MG63 (cell line): ENCODE data around the gene GSKIP. TPM values are rescaled to one million over a fixed set of nuclear protein-coding genes. Genes with fewer than 3 reads are reported as not detected.

Experiments used
- DNase-seq: peaks from one replicate; pipeline ENCODE4 v3.0.0-alpha.2; 2020
- H3K27me3 ChIP-seq: fragments of 250-450 bp; sonication (Bioruptor Pico); 2 replicates; pipeline ENCODE4 v1.5.1; 2020; ENCODE audit warnings: mild to moderate bottlenecking, moderate library complexity
- H3K36me3 ChIP-seq: fragments of 250-450 bp; sonication (Bioruptor Pico); 2 replicates; pipeline ENCODE4 v1.5.1; 2020; ENCODE audit warnings: mild to moderate bottlenecking, moderate library complexity
- H3K4me3 ChIP-seq: fragments of 250-450 bp; sonication (Bioruptor Pico); 2 replicates; pipeline ENCODE4 v1.5.1; 2020; ENCODE audit warnings: mild to moderate bottlenecking, moderate library complexity
- H3K9me3 ChIP-seq: fragments of 250-450 bp; sonication (Bioruptor Pico); 2 replicates; pipeline ENCODE4 v1.5.1; 2020; ENCODE audit warnings: mild to moderate bottlenecking, moderate library complexity
- total RNA-seq: library from RNA; depleted of rRNA; stranded (reverse); fragments of >200 nt; shearing (Covaris generic); gene quantifications from 2 replicates; pipeline ENCODE4 v1.2.3, GENCODE V29; 2014; ENCODE audit warnings: low replicate concordance

Gene GSKIP
- total RNA-seq, 1 experiment from 2014 or later, result 23.1 TPM

- no peak for DNase-seq
- Histone ChIP-seq H3K9me3 (no peaks in the 10 kb centered on the region), H3K27me3 (no peaks in the 10 kb centered on the region), H3K36me3 (no peaks in the 10 kb centered on the region), H3K4me3 (no peak overlapping the region)
Observed at GRCh38 chr14:96399405-96399804, 36.1 kb downstream of the GSKIP start.

GRCh38 chr14:96400495-96400894 lies 37.2 kb downstream of the GSKIP start:
- no peak for DNase-seq

DNA sequence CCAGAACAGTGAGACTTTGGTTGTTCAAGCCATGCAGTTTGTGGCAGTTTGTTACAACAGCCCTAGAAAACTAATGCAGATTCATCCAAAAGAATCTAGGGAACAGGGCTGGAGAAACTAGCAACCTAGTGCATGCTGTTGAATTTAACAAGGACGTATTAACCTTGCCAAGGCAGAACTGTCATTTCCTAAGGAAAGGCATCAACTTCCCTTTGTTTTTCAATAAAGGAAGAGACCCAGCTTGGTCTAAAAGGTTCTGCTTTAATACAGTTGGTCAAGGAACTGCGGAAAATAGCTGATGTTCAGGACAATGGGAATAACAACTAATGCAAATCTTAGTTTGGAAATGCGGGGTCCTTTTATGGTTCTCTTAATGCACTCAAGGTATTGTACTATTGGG lies 40.1 kb downstream of the GSKIP start:
- Histone ChIP-seq H3K4me3 (no peak overlapping the region), H3K36me3 (no peaks in the 10 kb centered on the region), H3K27me3 (no peaks in the 10 kb centered on the region), H3K9me3 (no peaks in the 10 kb centered on the region)
- DNase-seq, result no peak

More at GRCh38 chr14:96400495-96400894, 37.2 kb downstream of the GSKIP start:
- no peaks in the 10 kb centered on the region for H3K9me3 ChIP-seq
- no peaks in the 10 kb centered on the region for H3K27me3 ChIP-seq
- no peak overlapping the region for H3K4me3 ChIP-seq
- no peaks in the 10 kb centered on the region for H3K36me3 ChIP-seq

- no peaks in the 10 kb centered on the region for H3K9me3 ChIP-seq
- no peaks in the 10 kb centered on the region for H3K27me3 ChIP-seq
- no peak for DNase-seq
- no peaks in the 10 kb centered on the region for H3K36me3 ChIP-seq
- no peak overlapping the region for H3K4me3 ChIP-seq
Observed at GRCh38 chr14:96405677-96406076, 42.4 kb downstream of the GSKIP start.

DNA sequence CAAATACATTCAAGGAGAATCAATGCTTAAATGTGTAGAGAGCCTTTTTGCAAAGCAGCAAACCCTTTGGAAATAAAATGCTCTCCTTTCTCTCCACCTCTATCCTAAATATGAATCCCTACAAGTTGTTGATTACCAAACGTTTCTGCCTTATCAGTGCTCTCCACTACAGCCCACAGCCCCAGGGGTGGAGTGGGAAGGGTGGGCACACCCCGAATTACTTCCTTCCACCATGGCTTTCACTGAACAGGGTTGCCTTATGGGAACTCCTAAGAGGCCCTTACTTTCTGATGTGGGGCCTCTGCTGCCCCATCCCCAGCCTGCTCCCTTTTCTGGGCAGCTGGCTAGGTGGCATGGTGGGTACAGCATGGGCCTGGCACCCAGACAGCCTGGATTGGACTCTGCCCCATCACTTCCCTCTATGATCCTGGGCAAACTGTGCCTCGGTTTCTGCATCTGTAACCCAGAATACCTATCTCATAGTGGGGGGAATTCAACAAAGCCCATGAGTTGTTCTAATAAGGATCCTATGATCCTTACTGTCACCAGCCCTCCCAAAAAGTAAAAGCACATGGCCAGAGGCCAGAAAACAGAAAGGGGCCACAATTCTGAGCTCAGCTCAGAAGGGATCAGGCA lies 44.7 kb downstream of the GSKIP start:
- Histone ChIP-seq H3K36me3 (no peaks in the 10 kb centered on the region), H3K4me3 (no peak overlapping the region), H3K9me3 (no peaks in the 10 kb centered on the region), H3K27me3 (no peaks in the 10 kb centered on the region)
- no peak for DNase-seq

GRCh38 chr14:96408608-96409007 lies 45.3 kb downstream of the GSKIP start:
- Histone ChIP-seq H3K27me3 (no peaks in the 10 kb centered on the region), H3K4me3 (no peak overlapping the region), H3K9me3 (no peaks in the 10 kb centered on the region), H3K36me3 (no peaks in the 10 kb centered on the region)
- no peak for DNase-seq

DNA sequence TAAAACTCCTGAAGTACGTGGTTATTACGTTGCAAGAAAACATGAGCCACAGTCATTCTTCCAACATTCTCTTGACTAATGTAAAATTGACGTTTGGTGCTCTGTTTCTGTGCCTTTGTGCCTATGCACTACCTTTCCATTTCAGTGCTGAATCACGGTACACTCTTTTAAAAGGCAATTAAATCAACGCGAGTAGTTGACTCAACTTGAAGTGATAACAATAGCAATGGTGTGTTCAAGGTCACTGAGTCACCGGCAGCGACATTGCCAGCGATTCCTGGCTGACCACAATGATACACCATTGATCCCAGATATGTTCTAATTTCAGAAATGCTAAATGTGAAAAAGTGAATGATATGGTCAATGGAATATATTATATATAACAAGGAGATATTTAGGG lies 46.4 kb downstream of the GSKIP start:
- peak; percentile 5 for DNase-seq
- H3K4me3 ChIP-seq, result no peak overlapping the region

DNA sequence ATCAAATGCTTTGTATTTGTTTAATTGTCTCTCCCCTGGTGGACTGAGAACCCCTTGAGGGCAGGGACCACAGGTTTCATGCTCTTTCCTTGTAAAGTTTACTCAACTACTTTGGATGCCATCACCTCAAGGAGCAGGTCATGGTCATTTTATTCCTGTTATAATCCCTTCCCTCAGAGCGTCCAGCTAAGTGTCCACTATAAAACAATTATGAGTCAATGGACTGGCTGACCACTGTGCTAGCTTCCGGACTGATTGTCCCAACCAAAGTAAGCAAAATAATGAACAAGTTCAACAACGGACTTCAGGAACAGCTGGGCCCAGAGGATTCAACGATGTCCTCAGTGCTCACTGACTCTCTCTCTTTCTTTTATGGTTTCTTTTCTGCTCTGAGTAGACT lies 46.8 kb downstream of the GSKIP start:
- no peaks in the 10 kb centered on the region for H3K27me3 ChIP-seq
- H3K4me3 ChIP-seq, result no peak overlapping the region
- DNase-seq, result no peak
- no peaks in the 10 kb centered on the region for H3K9me3 ChIP-seq
- H3K36me3 ChIP-seq, result no peaks in the 10 kb centered on the region

More for the DNA sequence above, 46.4 kb downstream of the GSKIP start:
- H3K27me3 ChIP-seq, result no peaks in the 10 kb centered on the region
- H3K36me3 ChIP-seq, result no peaks in the 10 kb centered on the region
- H3K9me3 ChIP-seq, result no peaks in the 10 kb centered on the region

DNA sequence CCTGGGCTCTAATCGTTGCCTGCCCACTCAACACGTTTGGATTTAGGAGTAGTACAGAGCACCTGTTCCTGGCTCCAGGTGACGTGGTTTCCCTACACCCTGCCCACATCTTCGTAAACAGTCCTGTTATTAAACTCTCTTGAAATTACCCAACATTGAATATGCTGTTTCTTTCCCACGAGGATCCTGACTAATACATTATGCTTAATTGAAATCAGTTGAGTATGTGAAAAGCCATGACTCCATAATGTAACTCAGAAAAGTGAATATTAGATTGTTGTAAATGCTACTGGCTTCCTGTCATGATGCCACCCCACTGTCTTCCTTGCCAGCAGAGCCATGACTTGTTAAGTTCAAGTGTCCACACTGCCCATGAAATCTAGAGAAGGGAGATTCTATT lies 50.2 kb downstream of the GSKIP start:
- no peaks in the 10 kb centered on the region for H3K9me3 ChIP-seq
- DNase-seq, result no peak
- no peak overlapping the region for H3K4me3 ChIP-seq
- H3K27me3 ChIP-seq, result no peaks in the 10 kb centered on the region
- no peaks in the 10 kb centered on the region for H3K36me3 ChIP-seq

- DNase-seq, result no peak
- Histone ChIP-seq H3K27me3 (no peaks in the 10 kb centered on the region), H3K9me3 (no peaks in the 10 kb centered on the region), H3K4me3 (no peak overlapping the region), H3K36me3 (no peaks in the 10 kb centered on the region)
Observed at GRCh38 chr14:96415559-96415958, 52.2 kb downstream of the GSKIP start.

- Histone ChIP-seq H3K9me3 (no peaks in the 10 kb centered on the region), H3K27me3 (no peaks in the 10 kb centered on the region), H3K36me3 (no peaks in the 10 kb centered on the region), H3K4me3 (no peak overlapping the region)
- no peak for DNase-seq
Observed at GRCh38 chr14:96416292-96416691, 53.0 kb downstream of the GSKIP start.

DNA sequence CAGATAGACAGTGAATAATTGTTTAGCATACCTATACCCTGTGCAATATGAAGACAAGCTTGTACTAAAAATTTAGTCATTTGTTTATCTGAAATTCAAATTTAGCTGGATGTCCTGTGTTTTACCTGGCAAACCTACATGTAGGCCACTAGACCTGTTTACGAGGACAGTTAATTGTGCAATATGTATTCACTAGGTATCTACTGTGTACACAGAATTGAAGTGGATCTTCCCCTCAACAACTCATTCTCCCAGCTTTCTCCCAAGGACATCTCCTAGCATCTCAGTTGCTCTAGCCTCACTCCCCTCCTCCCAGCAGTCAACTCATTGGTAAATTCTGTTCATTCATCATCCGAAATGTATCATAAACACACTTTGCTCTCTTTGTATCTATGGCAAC lies 53.9 kb downstream of the GSKIP start:
- no peak for DNase-seq
- H3K36me3 ChIP-seq, result no peaks in the 10 kb centered on the region
- no peaks in the 10 kb centered on the region for H3K9me3 ChIP-seq
- no peak overlapping the region for H3K4me3 ChIP-seq
- no peaks in the 10 kb centered on the region for H3K27me3 ChIP-seq

GRCh38 chr14:96418075-96418474 lies 54.7 kb downstream of the GSKIP start:
- no peak for DNase-seq
- Histone ChIP-seq H3K36me3 (no peaks in the 10 kb centered on the region), H3K27me3 (no peaks in the 10 kb centered on the region), H3K9me3 (no peaks in the 10 kb centered on the region), H3K4me3 (no peak overlapping the region)

DNA sequence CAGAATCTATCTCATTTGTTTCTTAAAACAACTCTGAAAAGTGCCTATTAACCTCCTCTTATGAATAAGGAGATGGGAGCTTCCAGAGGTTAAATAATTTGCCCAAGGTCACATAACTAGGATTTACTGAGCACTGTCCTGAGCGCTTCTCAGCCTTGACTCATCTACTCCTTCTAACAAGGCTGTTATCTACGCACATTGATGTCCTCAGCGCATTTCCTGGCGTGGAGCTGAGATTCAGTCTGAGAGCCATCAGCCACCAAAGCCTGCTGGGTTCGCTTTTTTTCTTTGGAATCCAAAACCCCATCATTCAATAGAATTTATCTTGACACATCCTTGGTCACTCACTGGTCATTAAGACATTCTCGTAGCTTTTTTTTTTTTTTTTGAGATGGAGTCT lies 57.9 kb downstream of the GSKIP start:
- Histone ChIP-seq H3K27me3 (no peaks in the 10 kb centered on the region), H3K4me3 (no peak overlapping the region), H3K36me3 (no peaks in the 10 kb centered on the region), H3K9me3 (no peaks in the 10 kb centered on the region)
- DNase-seq, result no peak

DNA sequence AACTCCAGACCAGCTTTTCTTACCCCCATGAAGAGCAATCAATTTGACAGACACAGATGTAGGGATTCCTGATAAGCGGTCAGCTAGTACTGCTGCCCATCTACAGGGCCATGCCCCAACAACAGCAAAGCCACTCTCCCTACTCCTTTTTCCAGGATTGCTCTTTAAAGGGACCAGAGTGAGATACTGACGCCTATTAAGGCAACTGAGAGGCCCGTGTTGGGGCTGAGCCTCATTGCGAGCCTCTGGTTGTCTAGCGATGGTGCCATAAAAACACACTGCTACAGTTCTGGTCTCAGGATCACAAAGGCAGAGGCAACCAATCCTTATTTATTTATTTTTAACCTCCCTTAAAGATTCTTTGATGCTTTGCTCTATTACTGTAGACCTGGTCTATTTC lies 59.7 kb downstream of the GSKIP start:
- no peaks in the 10 kb centered on the region for H3K9me3 ChIP-seq
- no peak for DNase-seq
- H3K27me3 ChIP-seq, result no peaks in the 10 kb centered on the region
- no peaks in the 10 kb centered on the region for H3K36me3 ChIP-seq
- no peak overlapping the region for H3K4me3 ChIP-seq

- Histone ChIP-seq H3K9me3 (no peaks in the 10 kb centered on the region), H3K4me3 (no peak overlapping the region), H3K36me3 (no peaks in the 10 kb centered on the region), H3K27me3 (no peaks in the 10 kb centered on the region)
- DNase-seq, result no peak
Observed at GRCh38 chr14:96423446-96424108, 60.3 kb downstream of the GSKIP start.

DNA sequence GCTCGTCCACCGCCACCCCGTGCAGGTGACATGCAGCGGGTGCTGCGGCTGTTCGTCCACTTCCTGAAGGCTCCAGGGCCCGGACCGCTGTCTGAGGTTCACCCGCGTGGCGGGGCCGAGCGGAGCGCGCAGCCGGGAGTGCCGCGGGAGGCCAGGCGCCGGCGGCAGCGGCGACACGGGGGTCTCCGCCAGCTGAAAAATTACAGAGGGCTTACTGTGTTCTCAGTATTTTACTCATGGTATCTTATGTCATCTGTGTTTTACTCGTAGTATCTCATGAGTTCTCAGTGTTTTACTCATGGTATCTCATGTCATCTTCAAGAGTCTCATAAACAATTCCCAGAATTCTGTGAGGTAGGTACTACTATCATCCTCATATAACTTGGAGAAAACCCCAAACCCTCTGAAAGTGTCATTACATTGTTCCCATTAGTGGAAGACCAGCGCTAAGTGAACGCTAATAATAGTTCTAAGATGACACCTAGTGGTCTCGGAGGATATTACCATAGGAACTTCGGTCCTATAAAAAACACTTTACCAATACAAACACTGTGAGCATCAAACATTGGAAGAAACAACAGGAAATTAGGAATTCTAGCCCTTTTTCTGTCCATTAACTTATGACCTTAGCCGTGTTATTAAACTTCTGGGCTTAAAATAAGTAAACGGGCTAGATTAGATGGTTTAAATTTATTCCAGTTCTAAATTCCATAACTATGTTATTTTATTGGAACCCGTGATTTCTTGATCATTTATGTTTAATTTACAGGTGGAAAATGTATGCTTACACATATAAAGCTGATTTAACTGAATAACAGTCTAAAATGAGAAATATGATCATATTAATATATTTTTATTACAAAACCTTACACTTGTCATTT lies 61.0 kb downstream of the GSKIP start:
- no peak overlapping the region; the same call in 1 of the 2 replicates for H3K4me3 ChIP-seq
- H3K9me3 ChIP-seq, result no peaks in the 10 kb centered on the region
- DNase-seq, result no peak
- H3K36me3 ChIP-seq, result no peaks in the 10 kb centered on the region
- H3K27me3 ChIP-seq, result no peaks in the 10 kb centered on the region
